Stimulated activated CD4-positive, alpha-beta T cell treated with anti-CD3 and anti-CD28 coated beads, TNF-alpha, amount 100 ng/mL, for 4 hours (primary cell): ENCODE measurements around the gene SLC9B2.
A peak's percentile ranks its signal among the peaks of the same experiment; 100 is the strongest.

Experiments used
- DNase-seq, 3 experiments: peaks; one replicate each; pipeline ENCODE4 v3.0.0-alpha.2; 2020; ENCODE audit warnings: low read depth in 3 of 3

SLC9B2 gene

DNA sequence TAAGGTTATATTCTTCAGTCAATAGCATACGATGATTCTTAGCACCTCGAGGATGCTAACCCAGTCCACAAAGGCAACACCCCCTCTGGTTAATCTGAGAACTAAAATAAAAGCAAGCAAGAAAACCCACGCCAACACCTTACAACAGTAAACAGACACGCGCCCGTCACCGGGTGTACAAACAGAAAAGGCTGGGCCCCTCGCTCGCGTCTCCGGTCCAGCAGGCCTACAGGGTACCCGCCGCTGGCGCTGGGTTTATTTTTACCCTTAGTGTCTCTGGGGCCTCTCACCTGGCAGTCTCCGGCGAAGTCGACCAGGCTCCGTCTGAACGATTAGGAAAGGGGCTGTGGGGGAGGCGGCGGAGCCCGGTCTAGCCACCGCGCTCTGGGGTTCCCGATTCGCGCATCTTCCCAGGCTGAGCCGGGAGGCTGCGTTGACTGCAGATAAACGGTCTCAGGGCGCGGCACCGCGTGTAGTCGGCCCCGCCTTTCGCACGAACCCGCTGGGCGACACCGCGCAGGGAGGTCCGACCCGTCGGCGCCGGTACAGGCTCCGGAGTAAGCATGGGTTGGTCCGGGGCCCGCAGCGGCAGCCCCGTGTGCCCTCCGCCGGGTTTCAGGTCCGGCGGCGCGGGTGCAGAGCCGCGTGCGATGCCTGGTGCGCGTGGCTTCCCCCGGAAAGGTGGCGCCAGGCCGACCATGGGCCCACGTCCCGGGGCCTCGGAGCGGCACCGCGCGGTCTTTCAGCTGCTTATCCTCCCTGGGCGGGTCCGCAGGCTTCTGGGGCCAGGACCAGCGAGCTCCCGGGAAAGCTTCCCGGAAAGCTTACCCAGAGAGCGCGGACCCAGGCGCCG is 441 bp downstream of the SLC9B2 start:
- peak; percentile 43 to 54 (median 46) for DNase-seq

DNA sequence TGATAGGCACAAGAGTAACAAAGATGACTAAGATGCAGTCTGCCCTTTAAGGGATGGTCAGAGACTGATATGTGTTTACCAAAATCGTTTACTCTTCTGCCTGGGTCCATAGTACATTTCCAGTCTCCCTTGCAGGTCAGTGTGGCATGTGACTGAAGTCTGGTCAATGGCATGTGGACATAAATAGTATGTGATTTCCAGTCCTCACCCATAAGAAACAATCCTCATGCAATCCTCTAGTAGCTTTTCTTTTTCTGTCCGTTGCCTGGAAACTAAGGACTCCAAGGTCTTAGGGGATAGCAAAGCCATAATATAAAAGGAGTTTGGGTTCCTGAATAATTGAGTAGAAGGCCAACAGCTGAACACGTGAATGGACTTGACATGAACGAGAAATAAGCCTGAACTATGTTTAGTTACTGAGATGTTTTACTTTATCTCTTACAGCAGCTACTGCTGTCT is 1.1 kb downstream of the SLC9B2 start:
- no peak for DNase-seq

DNA sequence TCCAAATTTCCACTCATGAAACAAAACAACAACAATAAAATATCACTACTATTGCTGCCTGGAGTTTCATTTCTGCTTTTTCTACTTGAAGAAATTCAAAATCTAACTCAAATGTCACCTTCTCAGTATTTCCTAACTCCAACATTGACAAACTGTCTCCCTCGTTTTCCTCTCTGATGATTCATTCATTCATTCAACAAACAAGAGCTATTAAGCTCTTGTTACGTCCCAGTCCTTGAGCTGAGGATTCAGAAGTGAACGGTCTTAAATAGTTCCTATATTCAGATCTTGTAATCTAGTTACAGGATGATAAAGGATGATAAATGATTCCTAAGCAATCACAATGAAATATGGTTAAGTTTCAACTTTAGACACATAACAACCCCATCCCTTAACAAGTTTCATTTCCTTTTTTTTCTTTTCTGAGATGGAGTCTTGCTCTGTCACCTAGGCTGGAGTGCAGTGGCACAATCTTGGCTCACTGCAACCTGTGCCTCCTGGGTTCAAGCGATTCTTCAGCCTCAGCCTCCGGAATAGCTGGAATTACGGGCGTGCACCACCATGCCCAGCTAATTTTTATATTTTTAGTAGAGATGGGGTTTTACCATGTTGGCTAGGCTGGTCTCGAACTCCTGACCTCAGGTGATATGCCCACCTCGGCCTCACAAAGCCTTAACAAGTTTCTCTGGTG is 1.7 kb downstream of the SLC9B2 start:
- DNase-seq = no peak

DNA sequence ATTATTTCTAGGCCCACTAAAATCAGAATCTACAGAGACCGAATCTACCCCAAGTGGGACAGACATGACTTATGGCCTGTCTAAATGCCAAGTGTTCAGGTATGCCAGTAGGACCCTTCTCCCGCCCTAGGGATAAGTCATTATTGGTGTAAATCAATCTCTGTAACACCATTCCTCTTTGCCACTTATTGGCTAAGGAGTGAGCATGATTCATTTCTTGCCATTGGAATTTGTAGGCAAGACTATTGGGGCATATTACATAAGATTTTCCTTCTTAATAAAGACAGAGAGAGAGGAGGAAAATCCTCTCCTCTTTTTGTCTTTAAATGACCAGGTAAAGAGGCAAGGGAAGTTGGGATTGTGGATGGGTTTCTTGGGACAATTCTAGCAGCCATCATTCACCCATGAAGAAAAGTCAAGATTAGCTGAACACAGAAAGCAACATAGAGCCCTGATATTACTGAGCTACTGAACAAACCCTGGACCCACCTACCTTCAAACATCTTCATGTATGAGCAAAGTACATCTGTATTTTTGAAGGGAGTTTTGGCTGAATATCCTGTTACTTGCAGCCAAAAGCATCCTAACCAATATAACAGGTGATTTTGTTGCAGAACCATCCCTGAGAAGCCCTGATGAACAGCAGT is 2.6 kb downstream of the SLC9B2 start:
- no peak for DNase-seq

DNA sequence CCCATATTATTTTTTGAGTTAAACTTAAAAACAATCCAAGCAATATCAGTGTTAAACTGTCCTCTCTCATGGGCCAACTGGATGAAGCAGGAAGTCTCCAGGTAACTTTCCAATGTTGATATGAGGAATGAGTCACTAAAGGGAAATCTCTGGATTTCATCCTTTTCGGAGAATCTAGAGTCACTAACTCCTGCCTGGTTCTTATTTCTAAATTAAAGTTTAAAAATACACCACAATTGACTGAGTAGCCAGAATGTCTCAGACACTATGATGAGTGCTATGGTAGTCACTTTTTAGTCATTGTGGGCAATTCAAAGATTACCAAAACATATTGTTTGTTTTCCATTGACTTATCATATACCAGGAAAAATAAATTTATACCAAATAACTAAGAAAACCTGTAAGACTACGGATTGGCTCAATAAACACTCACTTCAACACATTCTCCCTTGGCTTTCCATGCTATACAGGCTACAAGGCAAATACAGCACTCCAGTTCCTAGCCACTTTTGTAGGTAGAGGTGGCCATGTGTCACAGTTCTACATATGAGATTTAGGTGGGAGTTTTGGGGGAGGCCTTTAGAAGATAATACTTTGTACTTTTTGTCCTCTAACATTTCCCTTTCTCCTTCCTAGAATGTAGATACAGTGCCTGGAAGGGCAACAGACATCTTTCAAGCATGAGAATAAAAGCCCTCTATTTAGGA is 8.6 kb downstream of the SLC9B2 start:
- no peak for DNase-seq

DNA sequence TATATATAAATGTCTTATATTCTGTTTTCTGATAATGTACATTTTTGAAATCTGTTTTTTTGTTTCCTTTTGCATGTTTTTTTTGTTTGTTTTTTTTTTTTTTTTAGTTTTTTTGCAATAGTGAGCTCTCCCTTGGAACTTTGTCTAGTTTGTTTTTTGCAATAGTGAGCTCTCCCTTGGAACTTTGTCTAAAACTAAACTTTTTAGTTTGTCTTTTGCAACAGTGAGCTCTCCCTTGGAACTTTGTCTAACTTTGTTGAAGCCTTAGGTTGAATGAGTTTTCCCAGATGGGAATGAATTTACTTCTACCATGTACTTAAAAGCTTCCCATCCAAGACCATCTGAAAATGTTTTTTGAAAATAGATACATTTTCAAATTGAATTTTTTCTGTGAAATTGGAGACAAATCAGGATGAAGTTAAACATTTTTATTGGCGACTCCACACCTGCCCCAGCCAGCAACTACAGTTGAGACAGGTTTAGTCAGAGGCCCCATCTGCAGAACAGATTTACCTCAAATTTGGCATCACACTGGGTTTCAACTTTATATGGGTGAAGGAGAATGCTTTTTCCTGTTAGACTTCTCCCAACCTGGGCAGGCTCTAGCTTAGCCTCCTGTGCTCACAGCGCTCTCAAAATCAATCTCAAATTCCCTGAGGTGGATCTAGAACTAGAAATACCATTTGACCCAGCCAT is 16.0 kb downstream of the SLC9B2 start:
- DNase-seq = no peak

DNA sequence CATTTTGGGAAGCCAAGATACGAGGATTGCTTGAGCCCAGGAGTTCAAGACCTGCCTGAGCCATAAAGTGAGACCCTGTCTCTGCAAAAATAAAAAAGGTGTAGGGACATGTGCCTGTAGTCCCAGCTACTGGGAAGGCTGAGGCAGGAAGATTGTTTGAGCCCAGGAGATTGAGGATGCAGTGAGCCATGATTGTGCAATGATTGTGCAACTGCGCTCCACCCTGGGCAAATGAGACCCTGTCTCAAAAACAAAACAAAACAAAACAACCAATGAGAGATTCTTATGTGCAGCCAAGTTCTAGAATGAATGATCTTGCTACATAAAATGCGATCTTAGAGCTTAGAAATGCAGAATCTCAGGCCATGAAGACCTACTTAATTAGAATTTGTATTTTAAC is 22.5 kb downstream of the SLC9B2 start:
- no peak for DNase-seq

DNA sequence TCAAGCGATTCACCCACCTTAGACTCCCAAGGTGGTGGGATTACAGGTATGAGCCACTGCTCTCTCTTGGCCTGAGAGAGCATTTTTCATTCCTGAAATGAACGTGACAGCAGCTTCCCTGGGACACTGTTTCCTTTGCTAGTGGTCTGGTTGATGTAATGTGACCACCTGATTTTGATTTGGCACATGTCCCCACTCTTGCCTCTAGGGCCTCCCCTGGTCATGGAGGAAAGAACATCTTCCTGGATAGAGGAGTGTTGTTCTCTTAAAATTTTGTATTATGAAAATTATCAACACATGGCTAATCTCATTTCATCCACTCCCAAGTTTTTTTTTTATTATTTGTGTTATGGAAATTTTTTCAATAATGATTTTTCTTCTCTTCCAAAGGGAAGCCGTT is 23.8 kb downstream of the SLC9B2 start:
- no peak for DNase-seq

DNA sequence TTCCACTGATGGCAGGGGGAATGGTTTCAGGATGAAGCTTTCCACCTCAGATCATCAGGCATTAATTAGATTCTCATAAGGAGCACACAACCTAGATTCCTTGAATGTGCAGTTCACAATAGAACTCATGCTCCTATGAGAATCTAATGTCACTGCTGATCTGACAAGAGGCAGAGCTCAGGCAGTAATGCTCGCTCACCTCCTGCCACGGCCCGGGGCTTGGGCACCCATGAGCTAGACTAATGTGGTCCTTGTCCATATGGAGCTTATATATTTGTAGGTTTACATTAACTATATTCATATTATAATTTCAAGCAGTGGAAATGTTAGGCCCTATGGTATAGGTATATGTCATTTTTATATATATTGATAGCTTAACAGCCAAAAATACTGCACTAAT is 24.4 kb downstream of the SLC9B2 start:
- DNase-seq = no peak

DNA sequence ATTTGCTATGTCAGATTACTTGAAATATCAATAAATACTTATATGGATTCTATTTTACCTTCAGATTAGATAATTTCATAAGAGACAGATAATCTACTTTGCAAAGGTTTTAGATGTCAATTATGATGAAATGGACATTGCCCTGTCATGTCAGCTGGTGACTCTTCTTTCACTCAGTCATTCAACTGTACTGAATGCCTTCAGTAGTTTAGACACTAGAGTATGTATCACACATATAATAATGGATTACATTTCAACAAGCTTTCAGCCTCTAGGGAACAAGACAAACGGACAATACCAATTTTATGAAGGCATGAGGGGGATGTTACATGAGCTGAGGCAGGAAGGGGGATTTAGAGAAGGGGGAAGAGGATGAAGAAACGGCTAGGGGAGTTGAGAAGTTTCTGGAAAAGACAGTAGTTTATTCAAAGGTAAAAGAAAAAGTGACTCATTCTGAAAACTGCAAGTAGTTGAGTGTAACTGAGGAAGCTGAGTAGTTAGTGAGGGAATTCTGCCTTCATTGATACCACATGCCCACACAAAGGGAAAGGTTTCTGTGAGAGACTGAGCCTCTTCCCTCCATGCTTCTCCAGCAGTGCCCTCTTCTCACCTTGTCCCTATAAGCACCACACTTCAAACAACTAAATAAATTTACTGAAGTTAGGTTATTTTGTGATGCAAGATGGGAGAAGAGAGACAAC is 25.7 kb downstream of the SLC9B2 start:
- DNase-seq = no peak

DNA sequence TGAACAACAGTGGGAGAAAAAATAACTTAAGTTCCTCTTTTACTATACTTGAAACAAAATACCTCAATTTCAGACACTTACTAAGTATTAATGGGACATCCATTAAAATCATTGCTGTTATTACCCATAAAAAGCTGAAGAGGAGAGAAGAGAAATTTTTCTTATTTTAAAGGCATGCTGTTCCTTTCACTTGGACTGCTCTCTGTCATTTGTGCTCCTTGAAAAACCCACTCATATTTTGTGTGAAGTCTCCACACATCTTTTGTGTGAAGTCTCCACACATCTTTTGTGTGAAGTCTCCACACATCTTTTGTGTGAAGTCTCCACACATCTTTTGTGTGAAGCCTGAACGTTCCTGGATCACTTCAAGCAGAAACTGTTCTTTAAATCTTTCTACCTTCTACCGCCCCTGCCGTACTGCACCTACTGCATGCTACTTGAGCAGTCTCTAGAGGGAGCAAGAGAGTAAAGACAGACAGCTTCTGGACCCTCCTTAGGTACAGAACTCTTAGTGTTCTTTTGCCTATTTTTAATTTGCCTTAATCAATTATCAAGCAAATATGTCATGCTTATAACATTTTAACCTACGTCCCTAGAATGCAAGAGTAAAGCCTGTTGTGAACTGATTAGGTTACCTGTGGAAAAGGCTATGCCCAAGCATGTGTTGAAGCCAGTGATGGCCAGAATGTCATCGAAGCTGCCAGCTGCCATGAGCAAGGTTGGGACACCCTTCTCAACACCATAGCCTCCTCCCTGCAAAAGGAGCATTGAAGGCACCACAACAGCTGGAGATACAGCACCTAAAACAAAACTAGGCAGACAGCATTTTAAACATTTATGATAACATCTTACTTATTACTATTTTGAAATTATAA is 29.9 kb downstream of the SLC9B2 start:
- peak in 2 of 3 experiments; percentile 13 to 18 for DNase-seq

DNA sequence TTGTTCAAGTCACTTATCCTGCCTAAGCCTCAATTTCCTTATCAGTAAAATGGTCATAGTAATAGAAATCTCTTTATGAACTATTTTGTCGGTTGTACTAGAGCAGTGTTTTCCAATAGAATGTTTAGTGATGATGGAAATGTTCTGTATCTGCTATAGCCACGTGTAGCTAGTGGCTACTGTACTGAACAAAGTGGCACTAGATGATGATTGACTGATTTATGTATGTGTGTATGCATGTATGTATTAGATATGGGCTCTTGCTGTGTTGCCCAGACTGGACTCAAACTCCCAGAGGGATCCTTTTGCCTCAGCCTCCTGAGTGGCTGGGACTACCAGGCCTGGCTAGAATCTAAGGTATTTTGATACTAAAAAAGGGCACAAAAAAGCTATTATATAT is 32.4 kb downstream of the SLC9B2 start:
- DNase-seq = no peak

DNA sequence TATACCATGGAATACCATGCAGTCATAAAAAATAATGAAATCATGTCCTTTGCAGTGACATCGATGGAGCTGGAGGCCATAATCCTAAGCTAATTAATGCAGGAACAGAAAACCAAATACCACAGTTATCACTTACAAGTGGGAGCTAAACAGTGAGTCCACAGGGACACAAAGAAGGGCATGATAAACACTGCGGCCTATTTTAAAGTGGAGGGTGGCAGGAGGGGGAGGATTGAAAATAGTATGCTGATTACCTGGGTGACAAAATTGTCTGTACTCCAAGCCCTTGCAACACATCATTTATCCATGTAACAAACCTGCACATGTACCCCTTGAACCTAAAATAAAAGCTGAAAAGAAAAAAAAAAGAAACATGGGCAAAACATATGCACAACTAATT is 40.4 kb downstream of the SLC9B2 start:
- DNase-seq = no peak

DNA sequence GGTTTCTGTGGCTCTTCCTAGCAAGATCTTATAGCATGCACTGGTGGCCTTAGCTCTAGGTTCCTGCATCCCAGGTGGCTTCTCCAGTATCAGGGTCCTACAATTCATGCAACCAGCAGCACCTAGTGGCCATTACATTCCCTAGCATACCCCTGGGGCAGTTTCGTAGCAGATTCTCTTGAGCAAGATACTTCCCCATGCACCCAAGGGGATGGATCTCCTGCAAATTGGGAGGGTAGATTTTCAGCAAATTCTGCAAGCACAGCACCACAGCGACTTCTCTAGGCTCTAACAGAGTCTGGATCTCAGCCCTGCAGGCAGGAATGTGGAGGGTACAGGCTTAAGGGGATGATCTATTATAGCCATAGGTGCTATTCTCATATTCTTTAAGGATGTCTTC is 44.0 kb downstream of the SLC9B2 start:
- DNase-seq = no peak

DNA sequence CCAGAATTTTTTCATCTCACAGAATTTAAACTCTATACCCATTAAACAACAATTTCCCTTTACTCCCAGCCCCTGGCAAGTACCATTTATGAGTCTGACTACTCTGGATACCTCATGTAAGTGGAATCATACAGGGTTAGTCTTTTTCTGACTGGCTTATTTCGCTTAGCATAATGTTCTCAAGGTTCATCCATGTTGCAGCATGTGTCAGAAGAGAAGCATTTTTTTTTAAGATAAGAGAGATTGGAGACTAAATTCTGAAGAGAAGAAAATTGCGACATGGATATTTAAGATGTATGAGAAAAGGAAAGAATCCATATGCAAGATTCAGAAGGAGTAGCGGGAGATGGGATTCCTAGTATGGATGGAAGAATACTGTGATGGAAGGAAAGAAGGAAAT is 45.8 kb downstream of the SLC9B2 start:
- no peak for DNase-seq

DNA sequence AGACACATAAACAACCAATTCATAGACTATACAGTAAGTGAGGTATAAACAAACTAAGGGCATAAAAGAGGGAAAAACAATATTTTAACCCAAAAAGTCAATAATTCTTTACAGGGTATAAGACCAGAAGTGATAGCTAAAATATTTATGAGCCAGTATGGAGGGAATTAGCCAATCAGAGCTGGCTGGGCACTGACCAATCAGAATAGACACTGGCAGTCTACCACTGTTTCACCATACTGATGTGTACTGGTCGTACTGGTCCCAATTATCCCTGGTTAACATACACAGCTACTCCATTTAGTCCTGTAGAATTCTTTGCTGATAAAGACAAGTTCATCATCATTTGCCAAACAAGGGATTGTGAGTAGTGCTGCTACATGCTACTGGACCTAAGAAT is 47.3 kb downstream of the SLC9B2 start:
- no peak for DNase-seq

DNA sequence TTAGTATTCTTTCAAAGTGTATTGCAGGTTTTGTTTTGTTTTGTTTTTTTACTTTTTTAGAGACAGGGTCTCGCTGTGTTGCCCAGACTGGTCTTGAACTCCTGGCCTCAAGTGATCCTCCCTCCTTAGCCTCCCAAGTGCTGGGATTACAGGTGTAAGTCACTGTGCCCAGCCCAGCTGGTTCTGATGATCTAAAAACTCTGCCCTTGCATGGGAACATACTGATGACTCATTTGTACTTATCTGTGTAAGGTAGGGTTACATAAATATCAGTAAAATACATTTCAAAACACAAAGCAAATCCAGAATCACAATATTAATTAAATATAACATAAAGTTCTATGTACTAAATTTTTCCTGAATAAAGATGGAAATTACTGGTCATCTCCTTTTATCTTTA is 49.7 kb downstream of the SLC9B2 start:
- DNase-seq = no peak

DNA sequence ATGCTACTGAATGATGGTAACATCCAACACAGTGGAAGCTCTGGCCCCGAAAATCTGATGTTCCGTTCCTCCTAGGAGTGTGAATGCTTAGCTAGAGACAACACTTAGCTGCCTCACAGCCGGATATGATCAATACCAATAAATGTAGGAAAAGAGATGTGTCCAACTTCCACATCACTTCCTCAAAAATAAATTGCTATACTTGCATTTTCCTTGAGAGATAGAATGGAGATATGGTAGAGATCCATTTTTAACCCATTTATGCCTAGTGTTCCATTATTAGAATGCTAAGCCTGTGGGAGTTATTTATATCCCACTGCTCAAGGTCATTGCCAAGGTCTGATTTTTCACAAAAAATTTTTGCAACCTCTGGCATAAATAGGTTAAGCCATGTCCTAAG is 51.6 kb downstream of the SLC9B2 start:
- no peak for DNase-seq

DNA sequence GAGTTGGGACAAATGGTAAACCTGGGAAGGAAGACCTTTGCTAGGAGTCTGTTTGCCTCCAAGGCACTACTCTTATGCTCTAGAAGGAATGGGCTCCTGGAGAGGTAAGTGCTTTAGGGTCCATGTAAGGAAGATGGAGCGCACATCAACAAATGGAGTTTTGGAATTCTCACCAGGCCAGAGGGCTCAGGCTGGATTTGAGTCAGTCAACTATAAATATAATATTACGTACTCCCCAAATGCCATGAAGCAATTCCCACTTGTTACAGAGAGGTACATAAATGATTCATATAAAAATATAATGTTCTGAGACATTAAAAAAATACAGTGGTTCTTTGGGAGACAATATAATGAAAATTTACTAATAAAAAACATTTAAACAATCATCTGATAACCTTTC is 55.4 kb downstream of the SLC9B2 start:
- DNase-seq = no peak
